B cell (primary cell): ENCODE data around the gene EIF4A2. TPM values are rescaled to one million over a fixed set of nuclear protein-coding genes. Genes with fewer than 3 reads are reported as not detected.

ENCODE experiments used
- ATAC-seq: fragments of 200-7000 bp; cut with Tn5 transposase; one replicate; pipeline ENCODE4 v1.10.0; 2021; ENCODE audit warnings: low read depth, mild to moderate bottlenecking, moderate number of reproducible peaks, moderate library complexity
- CTCF ChIA-PET: fragments of 350-600 bp; sonication (Branson Sonifier 250); formaldehyde crosslinking; loops from one replicate; lab custom pipeline; 2021; ENCODE audit warnings: antibody characterized with exemption, inconsistent platforms; lab: Charles Lee
- POLR2A ChIA-PET: fragments of 350-600 bp; sonication (Branson Sonifier 250); formaldehyde crosslinking; loops from one replicate; lab custom pipeline; 2021; ENCODE audit warnings: antibody characterized with exemption; lab: Charles Lee
- DNase-seq: peaks from one replicate; pipeline ENCODE4 v3.0.0; 2013
- H2AFZ ChIP-seq: 2 replicates; pipeline ENCODE4 v1.6.1; 2012; ENCODE audit warnings: mild to moderate bottlenecking, low read depth, low read length; ENCODE audit not compliant: insufficient read depth, poor library complexity, severe bottlenecking
- H3K27ac ChIP-seq, 2 donors: 1 replicate in 1 of 2; 2 replicates in 1 of 2; pipeline ENCODE4 v1.5.1; 2012 to 2013; ENCODE audit warnings: low read length in 2 of 2, mild to moderate bottlenecking in 2 of 2, moderate library complexity in 1 of 2
- H3K27me3 ChIP-seq, 4 experiments: fragments of 200-600 bp in 1 of 4; sonication (generic) in 1 of 4; replicated peaks in 1 of 4; 1 replicate in 2 of 4; 2 replicates in 2 of 4; pipeline versions ENCODE4 v1.6.1 to v1.7.0; 2013 to 2016; ENCODE audit warnings: low read length in 3 of 4, mild to moderate bottlenecking in 2 of 4, mixed read lengths in 1 of 4, moderate library complexity in 1 of 4; ENCODE audit not compliant: insufficient read depth in 4 of 4, control insufficient read depth in 3 of 4; ENCODE audit errors: control extremely low read depth in 1 of 4
- H3K36me3 ChIP-seq, 2 experiments: replicated peaks in 1 of 2; 1 replicate in 1 of 2; 2 replicates in 1 of 2; pipeline versions ENCODE4 v1.6.1 to v1.7.1; 2013; ENCODE audit warnings: low read length in 1 of 2; ENCODE audit not compliant: insufficient read depth in 2 of 2, control insufficient read depth in 1 of 2; ENCODE audit errors: control extremely low read depth in 1 of 2, extremely low read depth in 1 of 2
- H3K4me1 ChIP-seq, 2 donors: fragments of 200-600 bp in 1 of 2; sonication (generic) in 1 of 2; 1 replicate in 1 of 2; 2 replicates in 1 of 2; pipeline versions ENCODE4 v1.5.1 to v1.6.1; 2013 to 2017; ENCODE audit warnings: low read length in 2 of 2; ENCODE audit not compliant: control insufficient read depth in 2 of 2, insufficient read depth in 2 of 2
- H3K4me2 ChIP-seq: replicated peaks from 2 replicates; pipeline ENCODE3; 2012; ENCODE audit warnings: mild to moderate bottlenecking, low read depth, low read length; ENCODE audit not compliant: poor library complexity, severe bottlenecking
- H3K4me3 ChIP-seq, 5 experiments: fragments of 200-600 bp in 1 of 5; sonication (generic) in 1 of 5; 1 replicate in 3 of 5; 2 replicates in 2 of 5; pipeline versions ENCODE4 v1.5.1 to v1.7.0; 2011 to 2016; ENCODE audit warnings: low read length in 4 of 5, mild to moderate bottlenecking in 4 of 5, low read depth in 2 of 5, control low read depth in 1 of 5, moderate library complexity in 1 of 5; ENCODE audit not compliant: insufficient read depth in 1 of 5; ENCODE audit errors: control extremely low read depth in 1 of 5, extremely low read depth in 1 of 5
- H3K79me2 ChIP-seq: fragments of 200-600 bp; sonication (generic); one replicate; pipeline ENCODE4 v1.6.0; 2016; ENCODE audit warnings: low read length; ENCODE audit not compliant: control insufficient read depth, insufficient read depth
- H3K9ac ChIP-seq: fragments of 200-600 bp; sonication (generic); 2 replicates; pipeline ENCODE4 v1.6.1; 2017; ENCODE audit warnings: mild to moderate bottlenecking, low read length, moderate library complexity
- H3K9me3 ChIP-seq, 3 donors: one replicate each; pipeline versions ENCODE4 v1.6.1 to v1.7.1; 2013; ENCODE audit warnings: low read length in 2 of 3; ENCODE audit not compliant: control insufficient read depth in 2 of 3, insufficient read depth in 1 of 3; ENCODE audit errors: control extremely low read depth in 1 of 3
- H4K20me1 ChIP-seq: 2 replicates; pipeline ENCODE4 v1.6.0; 2012; ENCODE audit warnings: mild to moderate bottlenecking, low read length; ENCODE audit not compliant: insufficient read depth, control insufficient read depth, poor library complexity, severe bottlenecking
- H3K27ac Mint-ChIP-seq: one replicate; pipeline ENCODE4 v1.8.0; 2021; ENCODE audit warnings: mixed read lengths
- H3K27me3 Mint-ChIP-seq: one replicate; pipeline ENCODE4 v1.8.0; 2021; ENCODE audit warnings: mixed read lengths
- H3K4me1 Mint-ChIP-seq: one replicate; pipeline ENCODE4 v1.8.0; 2021; ENCODE audit warnings: mixed read lengths
- H3K4me3 Mint-ChIP-seq: one replicate; pipeline ENCODE4 v1.8.0; 2021; ENCODE audit warnings: mixed read lengths
- H3K9me3 Mint-ChIP-seq: one replicate; pipeline ENCODE4 v1.8.0; 2022; ENCODE audit warnings: mixed read lengths; ENCODE audit not compliant: insufficient read depth
- EZH2 ChIP-seq: IDR thresholded peaks from 2 replicates; pipeline ENCODE4 v1.6.1; 2012; ENCODE audit warnings: borderline replicate concordance, low read depth, mild to moderate bottlenecking, moderate library complexity, low read length; ENCODE audit not compliant: insufficient read depth, poor library complexity, severe bottlenecking
- WGBS: methylation state at CpG from one replicate; pipeline ENCODE4 v1.1.5; 2013; ENCODE audit warnings: missing lambda C conversion rate; ENCODE audit not compliant: insufficient coverage; 5-methylcytosine and 5-hydroxymethylcytosine counted together
- intact Hi-C: fragments of 100-400 bp; cut with micrococcal nuclease; formaldehyde crosslinking; loops from one replicate; pipeline ENCODE4 v1.10.0; 2022
- polyA plus RNA-seq: library from polyadenylated mRNA; depleted of rRNA; stranded (reverse); fragments of >200 nt; gene quantifications from 2 replicates; pipeline ENCODE4 v1.2.3, GENCODE V29; 2012
- total RNA-seq, 2 donors: library from RNA; stranded (reverse); fragments of 120-200 nt in 1 of 2; gene quantifications; 1 replicate in 1 of 2; 2 replicates in 1 of 2; pipeline versions ENCODE4 v1.2.3 to v1.2.4, GENCODE V29; 2013 to 2022
- TF ChIP-seq, protein P1 (sequence below): fragments of 200-600 bp; IDR thresholded peaks from one replicate; pipeline ENCODE4 v1.8.0; 2022; ENCODE audit warnings: antibody characterized with exemption, mild to moderate bottlenecking

Gene EIF4A2
- total and polyA plus RNA-seq, 2 donors (not counting 1 experiment from before 2014, with no cell fraction given), result 506 to 547 TPM

DNA sequence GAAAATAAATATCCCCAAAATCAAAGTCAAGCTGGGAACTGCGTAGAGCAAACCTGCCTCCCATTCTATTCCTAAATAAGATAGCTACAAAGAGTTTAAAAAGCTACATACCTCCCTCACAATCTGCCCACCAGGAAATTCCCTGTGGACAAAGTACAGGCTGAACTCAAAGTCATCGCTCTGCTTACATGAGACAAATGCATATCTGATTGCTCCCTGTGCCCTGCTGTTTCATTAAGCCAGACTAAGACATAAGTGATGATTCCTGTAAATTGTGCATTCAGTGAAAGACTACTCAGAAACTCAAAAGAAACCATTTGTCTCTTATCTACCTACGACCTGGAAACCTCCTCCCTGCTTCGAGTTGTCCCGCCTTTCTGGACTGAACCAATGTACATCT, 28.5 kb upstream of the EIF4A2 start:
- Mint-ChIP-seq H3K4me3 (no peak overlapping the region), H3K27me3 (peaks cover 15% of the 10 kb centered on the region), H3K27ac (no peak overlapping the region), H3K4me1 (peaks cover 5% of the 10 kb centered on the region), H3K9me3 (no peaks in the 10 kb centered on the region)
- H3K79me2 ChIP-seq, result no peaks in the 10 kb centered on the region
- 95% methylated on average over 4 of the region's 5 CpGs for WGBS
- no peaks in the 10 kb centered on the region for H3K9me3 ChIP-seq
- intact Hi-C loops, result no loop called here
- TF ChIP-seq EZH2, result no peak
- H4K20me1 ChIP-seq, result no peaks in the 10 kb centered on the region
- no peak overlapping the region for H3K4me3 ChIP-seq
- ChIA-PET CTCF (no interaction called here), POLR2A (no interaction called here)
- H2AFZ ChIP-seq, result no peak overlapping the region
- H3K27ac ChIP-seq, result no peak overlapping the region
- no peak for DNase-seq
- H3K36me3 ChIP-seq, result no peaks in the 10 kb centered on the region
- ATAC-seq, result no peak
- H3K4me2 ChIP-seq, result no peak overlapping the region
- no peaks in the 10 kb centered on the region for H3K27me3 ChIP-seq
- H3K4me1 ChIP-seq, result no peaks in the 10 kb centered on the region
- no peak overlapping the region for H3K9ac ChIP-seq

DNA sequence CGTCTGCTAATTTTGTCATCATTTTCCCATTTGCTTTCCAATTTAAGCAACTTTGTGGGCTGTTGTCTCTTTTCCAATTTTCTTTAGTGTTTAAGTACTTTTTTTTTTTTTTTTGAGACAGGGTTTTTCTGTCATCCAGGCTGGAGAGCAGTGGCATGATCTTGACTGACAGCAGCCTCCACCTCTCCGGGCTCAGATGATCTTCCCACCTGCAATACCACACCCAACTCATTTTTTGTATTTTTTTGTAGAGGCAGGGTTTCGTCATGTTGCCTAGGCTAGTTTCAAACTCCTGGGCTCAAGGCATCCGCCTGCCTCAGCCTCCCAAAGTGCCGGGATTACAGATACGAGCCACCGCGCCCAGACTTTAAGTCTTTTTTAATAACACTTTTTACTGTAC, 26.2 kb upstream of the EIF4A2 start:
- POLR2A ChIA-PET, result interaction anchor here (0.8 kb wide), 1 partner anchor 21 kb away, joined by 6 read pairs; no protein-coding TSS in a partner anchor
- no peak overlapping the region for H3K4me3 Mint-ChIP-seq
- H3K27me3 Mint-ChIP-seq, result peaks cover 15% of the 10 kb centered on the region
- Histone ChIP-seq H4K20me1 (no peaks in the 10 kb centered on the region), H3K4me3 (no peak overlapping the region), H3K27me3 (no peaks in the 10 kb centered on the region), H3K9ac (no peak overlapping the region), H2AFZ (no peak overlapping the region), H3K4me2 (no peak overlapping the region), H3K79me2 (no peaks in the 10 kb centered on the region), H3K9me3 (no peaks in the 10 kb centered on the region), H3K4me1 (no peaks in the 10 kb centered on the region), H3K36me3 (no peaks in the 10 kb centered on the region), H3K27ac (no peak overlapping the region)
- H3K9me3 Mint-ChIP-seq, result no peaks in the 10 kb centered on the region
- no peak for DNase-seq
- 100% methylated on average over 1 of the region's 8 CpGs for WGBS
- TF ChIP-seq EZH2, result no peak
- TF ChIP-seq, protein P1, sequence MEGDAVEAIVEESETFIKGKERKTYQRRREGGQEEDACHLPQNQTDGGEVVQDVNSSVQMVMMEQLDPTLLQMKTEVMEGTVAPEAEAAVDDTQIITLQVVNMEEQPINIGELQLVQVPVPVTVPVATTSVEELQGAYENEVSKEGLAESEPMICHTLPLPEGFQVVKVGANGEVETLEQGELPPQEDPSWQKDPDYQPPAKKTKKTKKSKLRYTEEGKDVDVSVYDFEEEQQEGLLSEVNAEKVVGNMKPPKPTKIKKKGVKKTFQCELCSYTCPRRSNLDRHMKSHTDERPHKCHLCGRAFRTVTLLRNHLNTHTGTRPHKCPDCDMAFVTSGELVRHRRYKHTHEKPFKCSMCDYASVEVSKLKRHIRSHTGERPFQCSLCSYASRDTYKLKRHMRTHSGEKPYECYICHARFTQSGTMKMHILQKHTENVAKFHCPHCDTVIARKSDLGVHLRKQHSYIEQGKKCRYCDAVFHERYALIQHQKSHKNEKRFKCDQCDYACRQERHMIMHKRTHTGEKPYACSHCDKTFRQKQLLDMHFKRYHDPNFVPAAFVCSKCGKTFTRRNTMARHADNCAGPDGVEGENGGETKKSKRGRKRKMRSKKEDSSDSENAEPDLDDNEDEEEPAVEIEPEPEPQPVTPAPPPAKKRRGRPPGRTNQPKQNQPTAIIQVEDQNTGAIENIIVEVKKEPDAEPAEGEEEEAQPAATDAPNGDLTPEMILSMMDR, result no peak
- intact Hi-C loops, result no loop called here
- CTCF ChIA-PET, result no interaction called here
- ATAC-seq, result no peak
- peaks cover 5% of the 10 kb centered on the region for H3K4me1 Mint-ChIP-seq
- H3K27ac Mint-ChIP-seq, result no peak overlapping the region
